SJCRH30 (cell line): ENCODE measurements around the gene KCNJ6. TPM values are rescaled to one million over a fixed set of nuclear protein-coding genes. Genes with fewer than 3 reads are reported as not detected.
A peak's percentile ranks its signal among the peaks of the same experiment; 100 is the strongest.
"Not testable (repeated sequence)": the region's sequence is repeated elsewhere in the genome, so short reads cannot be mapped to it uniquely, and the experiment has no call there.

Source experiments
- DNase-seq, 2 experiments: peaks; one replicate each; pipeline ENCODE4 v3.0.0-alpha.2; 2015 to 2020
- H3K27ac ChIP-seq: fragments of 250-450 bp; sonication (Bioruptor Pico); 2 replicates; pipeline ENCODE4 v1.5.1; 2020; ENCODE audit warnings: mild to moderate bottlenecking, moderate library complexity
- H3K27me3 ChIP-seq: fragments of 250-450 bp; sonication (Bioruptor Pico); 2 replicates; pipeline ENCODE4 v1.5.1; 2020; ENCODE audit warnings: mild to moderate bottlenecking, moderate library complexity
- H3K36me3 ChIP-seq: fragments of 250-450 bp; sonication (Bioruptor Pico); 2 replicates; pipeline ENCODE4 v1.5.1; 2020; ENCODE audit warnings: mild to moderate bottlenecking, moderate library complexity
- H3K4me1 ChIP-seq: fragments of 250-450 bp; sonication (Bioruptor Pico); 2 replicates; pipeline ENCODE4 v1.5.1; 2020; ENCODE audit warnings: mild to moderate bottlenecking, moderate library complexity
- H3K4me3 ChIP-seq: fragments of 250-450 bp; sonication (Bioruptor Pico); 2 replicates; pipeline ENCODE4 v1.5.1; 2020; ENCODE audit warnings: mild to moderate bottlenecking, moderate library complexity
- H3K9me3 ChIP-seq: fragments of 250-450 bp; sonication (Bioruptor Pico); replicated peaks from 2 replicates; pipeline ENCODE4 v1.5.1; 2020; ENCODE audit warnings: mild to moderate bottlenecking, moderate library complexity
- total RNA-seq: library from RNA; depleted of rRNA; stranded (reverse); fragments of >200 nt; shearing (Covaris generic); gene quantifications from 2 replicates; pipeline ENCODE4 v1.2.3, GENCODE V29; 2014

The KCNJ6 gene
- total RNA-seq, 1 experiment from 2014 or later = not detected

DNA sequence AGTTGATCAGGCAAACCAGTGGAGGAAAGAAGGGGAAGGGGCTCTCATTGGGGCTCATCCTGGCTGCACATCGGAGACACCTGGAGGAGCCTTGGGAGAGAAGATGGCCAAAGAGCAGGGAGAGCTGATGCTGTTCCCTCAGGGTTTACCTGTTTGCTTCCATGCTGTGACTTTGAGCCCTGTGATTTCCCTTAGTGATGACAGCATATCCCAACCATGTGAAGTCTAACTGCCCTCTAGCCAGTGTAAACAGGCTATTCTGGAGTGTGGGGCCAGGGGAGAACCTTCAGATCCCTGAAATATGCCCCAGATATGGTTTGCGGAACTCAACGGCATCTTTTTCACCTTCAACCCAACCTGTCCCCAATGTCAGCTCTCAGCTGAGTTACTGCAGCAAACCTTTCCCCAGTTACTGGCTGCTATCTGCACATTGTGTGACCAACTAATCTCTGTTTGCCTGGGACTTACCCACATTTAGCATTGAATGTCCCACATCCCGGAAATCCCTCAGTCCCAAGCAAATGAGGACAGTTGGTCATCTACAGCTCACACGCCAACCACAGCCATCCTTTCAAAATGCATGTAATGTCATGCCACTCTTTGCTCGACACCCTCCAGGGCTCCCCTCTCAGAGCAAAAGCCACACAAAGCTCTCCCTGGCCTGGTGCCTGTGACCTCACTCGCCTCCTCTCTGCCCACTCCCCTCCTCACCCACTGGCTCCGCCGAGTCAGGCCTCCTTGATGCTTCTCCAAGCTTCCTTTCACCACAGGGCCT, 242.3 kb downstream of the KCNJ6 start:
- H3K4me1 ChIP-seq = no peaks in the 10 kb centered on the region
- no peak overlapping the region for H3K4me3 ChIP-seq
- no peaks in the 10 kb centered on the region for H3K27me3 ChIP-seq
- no peaks in the 10 kb centered on the region for H3K9me3 ChIP-seq
- no peak overlapping the region for H3K27ac ChIP-seq
- no peaks in the 10 kb centered on the region for H3K36me3 ChIP-seq
- DNase-seq = no peak

DNA sequence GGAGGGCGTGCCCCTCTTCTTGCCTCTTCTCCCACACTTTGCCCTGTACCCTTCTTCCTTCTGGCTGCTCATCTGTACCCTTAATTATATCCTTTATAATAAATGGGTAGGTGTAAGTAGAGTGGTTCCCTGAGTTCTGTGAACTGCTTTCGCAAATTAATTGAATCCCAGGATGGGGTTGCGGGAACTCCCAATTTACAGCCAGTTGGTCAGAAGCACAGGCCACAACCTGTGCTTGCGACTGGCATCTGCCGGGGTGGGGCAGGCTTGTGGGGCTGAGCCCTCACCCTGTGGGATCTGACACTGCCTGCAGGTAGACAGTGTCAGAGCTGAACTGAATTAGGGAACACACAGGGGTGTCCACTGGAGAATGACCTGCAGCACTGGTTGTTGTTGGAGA, 244.9 kb downstream of the KCNJ6 start:
- H3K4me1 ChIP-seq = no peaks in the 10 kb centered on the region
- H3K27ac ChIP-seq = no peak overlapping the region
- no peaks in the 10 kb centered on the region for H3K9me3 ChIP-seq
- no peak overlapping the region for H3K4me3 ChIP-seq
- no peaks in the 10 kb centered on the region for H3K36me3 ChIP-seq
- no peak for DNase-seq
- H3K27me3 ChIP-seq = no peaks in the 10 kb centered on the region

- Histone ChIP-seq H3K27ac (no peak overlapping the region), H3K36me3 (no peaks in the 10 kb centered on the region), H3K4me1 (no peaks in the 10 kb centered on the region), H3K9me3 (no peaks in the 10 kb centered on the region), H3K27me3 (no peaks in the 10 kb centered on the region), H3K4me3 (no peak overlapping the region)
- peak in 1 of 2 experiments; percentile 3 for DNase-seq
Observed at GRCh38 chr21:37670883-37671282, 245.4 kb downstream of the KCNJ6 start.

DNA sequence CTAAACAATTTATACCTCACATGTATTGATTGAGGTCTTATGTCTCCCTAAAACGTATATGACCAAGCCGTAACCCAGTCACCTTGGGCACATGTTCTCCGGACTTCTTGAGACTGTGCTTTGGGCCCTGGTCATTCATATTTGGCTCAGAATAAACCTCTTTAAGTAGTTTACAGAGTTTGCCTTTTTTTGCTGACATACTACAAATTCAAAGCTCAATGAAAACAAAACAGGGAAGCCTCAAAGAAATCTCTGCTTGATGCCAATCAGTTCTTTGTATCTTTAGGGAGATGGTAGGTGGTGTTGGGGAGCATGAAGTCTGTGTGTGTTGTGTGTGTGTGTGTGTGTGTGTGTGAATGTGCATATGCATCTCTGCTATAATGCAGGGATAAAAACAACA, 247.0 kb downstream of the KCNJ6 start:
- Histone ChIP-seq H3K4me1 (no peaks in the 10 kb centered on the region), H3K27me3 (no peaks in the 10 kb centered on the region), H3K9me3 (no peaks in the 10 kb centered on the region), H3K36me3 (no peaks in the 10 kb centered on the region), H3K4me3 (no peak overlapping the region), H3K27ac (no peak overlapping the region)
- no peak for DNase-seq

DNA sequence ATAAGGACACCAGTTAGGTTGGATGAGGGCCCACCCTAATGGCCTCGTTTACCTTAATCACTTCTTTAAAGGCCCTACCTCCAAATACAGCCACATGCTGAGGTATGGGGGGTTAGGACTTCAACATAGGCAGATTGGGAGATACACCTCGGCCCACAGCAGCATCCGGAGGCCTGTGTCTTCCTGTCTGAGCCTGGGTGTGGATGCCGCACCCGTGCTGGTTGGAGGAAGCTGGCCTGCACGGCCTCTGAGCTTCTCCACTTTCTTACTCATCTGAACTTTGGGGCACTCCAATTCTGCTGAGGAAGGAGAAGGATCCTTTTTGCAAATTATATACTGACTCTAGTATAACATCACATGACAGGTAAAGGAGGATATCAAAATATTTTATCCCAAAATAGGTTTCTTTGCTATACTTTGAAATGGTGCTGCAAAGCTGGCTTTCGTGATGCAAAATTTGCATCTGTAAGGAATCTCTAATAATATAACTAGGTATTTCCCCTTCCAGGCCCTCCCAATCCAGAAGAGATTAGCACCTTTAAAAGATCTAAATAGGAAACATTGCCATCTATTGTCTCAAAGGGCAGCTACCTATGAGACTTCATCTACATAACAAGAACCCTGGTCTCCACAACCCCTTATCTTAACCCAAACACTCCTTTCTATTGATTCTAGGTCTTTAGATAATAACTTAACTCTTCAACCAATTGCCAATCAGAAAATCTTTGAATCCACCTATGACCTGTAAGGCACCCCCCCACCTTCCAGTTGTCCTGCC, 247.6 kb downstream of the KCNJ6 start:
- H3K4me3 ChIP-seq = no peak overlapping the region
- no peak overlapping the region for H3K27ac ChIP-seq
- DNase-seq = no peak
- H3K9me3 ChIP-seq = no peaks in the 10 kb centered on the region
- H3K36me3 ChIP-seq = no peaks in the 10 kb centered on the region
- H3K27me3 ChIP-seq = no peaks in the 10 kb centered on the region
- no peaks in the 10 kb centered on the region for H3K4me1 ChIP-seq

GRCh38 chr21:37667380-37667779, 248.9 kb downstream of the KCNJ6 start:
- no peak for DNase-seq
- Histone ChIP-seq H3K27ac (no peak overlapping the region), H3K4me3 (no peak overlapping the region), H3K9me3 (no peaks in the 10 kb centered on the region), H3K27me3 (no peaks in the 10 kb centered on the region), H3K36me3 (no peaks in the 10 kb centered on the region), H3K4me1 (no peaks in the 10 kb centered on the region)

DNA sequence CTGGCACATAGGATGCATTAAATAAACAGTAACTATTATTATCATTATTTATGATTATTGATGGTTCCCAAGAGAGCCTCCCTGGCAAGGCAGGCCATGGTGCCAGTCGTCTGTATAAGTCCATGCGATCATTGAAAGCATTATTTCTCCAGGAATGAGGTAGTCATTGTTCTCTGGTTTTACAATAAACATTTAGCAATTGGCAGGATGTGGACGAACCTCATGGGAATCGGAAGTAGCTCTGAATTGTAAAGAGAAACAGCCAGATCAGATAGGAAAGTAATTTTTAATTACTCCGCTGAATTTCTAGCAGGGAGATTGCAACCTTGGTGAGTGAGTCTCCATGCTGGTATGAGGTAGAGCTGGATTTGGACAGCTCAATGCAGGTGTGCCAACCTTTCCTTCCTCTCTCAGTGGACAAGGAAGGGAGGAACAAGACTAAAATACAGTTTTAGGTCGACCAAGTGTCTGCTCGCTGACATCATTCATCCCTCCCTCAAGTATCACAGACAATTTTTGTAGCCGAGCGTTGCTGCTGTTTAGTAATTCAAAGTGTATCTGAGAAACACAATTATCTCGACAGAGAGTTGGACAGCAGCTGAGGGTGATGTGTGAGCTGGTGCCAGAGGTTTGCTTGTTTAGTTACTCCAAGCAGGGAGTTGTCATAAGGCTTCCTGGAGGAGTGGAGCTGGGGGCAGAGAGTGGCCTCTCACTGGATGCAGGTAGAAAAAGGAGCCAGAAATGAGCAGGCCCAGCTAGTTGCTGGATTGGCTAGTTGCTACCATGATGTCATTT, 250.8 kb downstream of the KCNJ6 start:
- Histone ChIP-seq H3K4me1 (no peaks in the 10 kb centered on the region), H3K9me3 (no peaks in the 10 kb centered on the region), H3K36me3 (no peaks in the 10 kb centered on the region), H3K4me3 (no peak overlapping the region), H3K27ac (no peak overlapping the region), H3K27me3 (no peaks in the 10 kb centered on the region)
- DNase-seq = no peak

GRCh38 chr21:37662227-37662626, 254.0 kb downstream of the KCNJ6 start:
- not testable (repeated sequence) for DNase-seq, H3K4me1 ChIP-seq, H3K27me3 ChIP-seq, H3K27ac ChIP-seq, H3K4me3 ChIP-seq, H3K36me3 ChIP-seq, H3K9me3 ChIP-seq

GRCh38 chr21:37660709-37661108, 255.5 kb downstream of the KCNJ6 start:
- no peak overlapping the region for H3K27ac ChIP-seq
- no peaks in the 10 kb centered on the region for H3K9me3 ChIP-seq
- no peaks in the 10 kb centered on the region for H3K4me1 ChIP-seq
- no peak overlapping the region for H3K4me3 ChIP-seq
- no peaks in the 10 kb centered on the region for H3K27me3 ChIP-seq
- no peaks in the 10 kb centered on the region for H3K36me3 ChIP-seq
- DNase-seq = no peak

DNA sequence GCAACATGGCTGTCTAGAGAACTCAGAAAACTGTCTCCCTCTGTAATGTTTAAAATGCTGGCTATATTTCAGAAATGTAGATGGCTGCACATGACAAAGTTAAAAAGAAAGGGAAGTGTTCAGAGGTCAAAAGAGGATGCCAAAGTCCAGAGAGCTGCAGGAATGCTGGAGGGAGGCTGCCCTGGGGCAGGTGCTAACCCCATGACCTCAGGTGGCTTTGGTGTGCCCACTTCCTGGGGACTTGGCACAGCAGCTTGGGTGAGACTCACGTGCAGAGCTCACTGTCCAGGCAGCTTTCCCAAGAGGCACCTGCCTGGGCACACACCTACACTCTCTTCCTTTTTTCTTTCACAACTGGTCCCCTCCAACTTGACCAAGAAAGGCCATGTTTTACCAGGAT, 256.4 kb downstream of the KCNJ6 start:
- DNase-seq = no peak
- Histone ChIP-seq H3K27ac (no peak overlapping the region), H3K36me3 (no peaks in the 10 kb centered on the region), H3K9me3 (no peaks in the 10 kb centered on the region), H3K4me3 (no peak overlapping the region), H3K4me1 (no peaks in the 10 kb centered on the region), H3K27me3 (no peaks in the 10 kb centered on the region)

GRCh38 chr21:37658817-37659458, 257.3 kb downstream of the KCNJ6 start:
- H3K27ac ChIP-seq = no peak overlapping the region
- no peaks in the 10 kb centered on the region for H3K27me3 ChIP-seq
- H3K9me3 ChIP-seq = no peaks in the 10 kb centered on the region
- H3K36me3 ChIP-seq = no peaks in the 10 kb centered on the region
- no peak for DNase-seq
- H3K4me3 ChIP-seq = no peak overlapping the region
- no peaks in the 10 kb centered on the region for H3K4me1 ChIP-seq

GRCh38 chr21:37658121-37658816, 258.0 kb downstream of the KCNJ6 start:
- no peak for DNase-seq
- H3K27ac ChIP-seq = no peak overlapping the region
- H3K4me3 ChIP-seq = no peak overlapping the region
- no peaks in the 10 kb centered on the region for H3K4me1 ChIP-seq
- H3K9me3 ChIP-seq = no peaks in the 10 kb centered on the region
- no peaks in the 10 kb centered on the region for H3K36me3 ChIP-seq
- H3K27me3 ChIP-seq = no peaks in the 10 kb centered on the region

GRCh38 chr21:37656899-37657298, 259.4 kb downstream of the KCNJ6 start:
- Histone ChIP-seq H3K27me3 (no peaks in the 10 kb centered on the region), H3K4me1 (no peaks in the 10 kb centered on the region), H3K9me3 (no peaks in the 10 kb centered on the region), H3K36me3 (no peaks in the 10 kb centered on the region), H3K27ac (no peak overlapping the region), H3K4me3 (no peak overlapping the region)
- no peak for DNase-seq

DNA sequence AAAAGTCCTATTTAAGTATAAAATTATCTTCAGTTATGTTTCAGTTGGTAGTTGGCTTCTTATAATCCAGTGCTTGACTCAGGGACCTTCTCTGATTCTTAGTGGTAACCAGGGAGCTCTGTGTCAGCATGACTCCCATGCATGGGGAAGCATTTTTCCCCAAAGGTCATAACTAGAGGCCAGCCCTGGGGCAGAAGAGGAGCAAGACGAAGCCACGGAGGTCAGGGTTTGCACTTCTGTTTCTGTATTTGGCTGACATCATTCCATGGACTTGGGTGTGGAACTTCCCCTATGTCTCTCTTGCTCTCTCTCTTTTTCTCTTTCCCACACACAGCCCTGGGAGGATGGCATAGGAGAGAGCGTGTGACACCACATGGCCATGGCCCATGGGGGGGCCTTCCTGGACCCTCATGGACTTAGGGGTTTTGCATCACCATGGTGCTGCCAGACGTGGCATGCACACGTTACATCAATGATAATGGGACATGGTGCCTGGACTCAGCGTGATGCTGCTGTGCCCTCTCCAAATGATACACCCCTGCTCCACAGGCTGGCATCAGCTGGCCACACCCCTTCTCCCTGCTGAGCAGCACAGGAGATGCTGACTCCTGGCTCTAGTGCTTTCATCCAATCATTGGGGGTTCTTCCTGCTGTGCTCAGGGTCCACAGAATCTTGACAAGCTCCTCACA, 260.5 kb downstream of the KCNJ6 start:
- Histone ChIP-seq H3K4me1 (no peaks in the 10 kb centered on the region), H3K27me3 (no peaks in the 10 kb centered on the region), H3K4me3 (no peak overlapping the region), H3K27ac (no peak overlapping the region), H3K36me3 (no peaks in the 10 kb centered on the region), H3K9me3 (no peaks in the 10 kb centered on the region)
- DNase-seq = no peak
